HL-60/S4 treated with phorbol 12-myristate 13-acetate at 8.2 ng/mL for 4 days and 3 days (cell line): ENCODE results near the gene ADAMTS13.

Source experiments
- in situ Hi-C: fragments of 300-500 bp; cut with MboI; formaldehyde crosslinking; loops from 2 replicates; pipeline ENCODE4 v1.15.0; 2022; ENCODE audit warnings: low sequenced_read_pairs

Gene ADAMTS13

DNA sequence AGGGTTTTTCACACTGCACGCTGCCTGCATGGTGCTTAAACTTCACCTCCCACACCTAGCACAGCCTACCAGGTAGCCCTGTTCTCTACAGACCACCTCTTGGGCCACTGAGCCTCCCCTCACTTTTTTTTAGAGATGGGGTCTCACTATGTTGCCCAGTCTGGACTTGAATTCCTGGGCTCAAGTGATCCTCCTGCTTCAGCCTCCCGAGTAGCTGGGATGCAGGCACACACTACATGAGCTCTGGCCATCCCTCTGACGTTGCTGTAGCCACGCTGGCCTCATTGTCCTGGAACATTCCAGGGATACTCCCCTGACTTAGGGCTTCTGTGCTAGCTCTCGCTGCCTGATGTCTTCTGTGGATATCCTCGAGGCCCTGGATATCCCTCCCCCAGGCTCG is 30.4 kb downstream of the ADAMTS13 start:
- in situ Hi-C loops, result no loop called here

DNA sequence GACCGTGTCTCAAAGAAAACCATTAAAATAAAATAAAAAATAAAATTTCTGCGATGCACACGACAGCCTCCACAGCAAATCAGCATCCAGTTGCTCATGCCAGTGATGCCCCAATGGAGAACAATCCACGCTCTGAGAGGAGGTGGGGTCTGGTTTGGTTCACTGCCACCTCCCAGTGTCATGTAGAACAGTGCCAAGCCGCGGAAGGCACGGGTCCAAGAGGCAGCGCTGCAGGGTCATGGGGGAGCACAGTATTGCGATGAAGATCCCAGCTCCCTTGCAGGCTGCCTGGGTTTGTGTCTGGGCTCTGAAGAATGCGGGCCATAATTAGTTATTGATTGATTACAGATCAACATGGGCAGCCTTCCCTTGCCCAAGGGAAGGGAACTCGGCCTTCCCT is 31.5 kb downstream of the ADAMTS13 start:
- in situ Hi-C loops, result no loop called here

DNA sequence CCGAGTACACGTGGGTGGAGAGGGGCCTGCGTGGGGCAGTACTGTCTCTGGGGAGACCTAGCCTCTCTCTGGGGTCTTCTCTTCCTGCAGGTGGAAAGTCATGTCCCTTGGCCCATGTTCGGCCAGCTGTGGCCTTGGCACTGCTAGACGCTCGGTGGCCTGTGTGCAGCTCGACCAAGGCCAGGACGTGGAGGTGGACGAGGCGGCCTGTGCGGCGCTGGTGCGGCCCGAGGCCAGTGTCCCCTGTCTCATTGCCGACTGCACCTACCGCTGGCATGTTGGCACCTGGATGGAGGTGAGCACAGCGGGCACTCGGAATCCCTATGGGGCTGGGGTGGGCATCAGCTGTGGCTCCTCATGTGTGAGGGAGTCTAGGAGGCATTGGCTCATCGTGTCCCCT is 32.2 kb downstream of the ADAMTS13 start:
- in situ Hi-C loops, result no loop called here

DNA sequence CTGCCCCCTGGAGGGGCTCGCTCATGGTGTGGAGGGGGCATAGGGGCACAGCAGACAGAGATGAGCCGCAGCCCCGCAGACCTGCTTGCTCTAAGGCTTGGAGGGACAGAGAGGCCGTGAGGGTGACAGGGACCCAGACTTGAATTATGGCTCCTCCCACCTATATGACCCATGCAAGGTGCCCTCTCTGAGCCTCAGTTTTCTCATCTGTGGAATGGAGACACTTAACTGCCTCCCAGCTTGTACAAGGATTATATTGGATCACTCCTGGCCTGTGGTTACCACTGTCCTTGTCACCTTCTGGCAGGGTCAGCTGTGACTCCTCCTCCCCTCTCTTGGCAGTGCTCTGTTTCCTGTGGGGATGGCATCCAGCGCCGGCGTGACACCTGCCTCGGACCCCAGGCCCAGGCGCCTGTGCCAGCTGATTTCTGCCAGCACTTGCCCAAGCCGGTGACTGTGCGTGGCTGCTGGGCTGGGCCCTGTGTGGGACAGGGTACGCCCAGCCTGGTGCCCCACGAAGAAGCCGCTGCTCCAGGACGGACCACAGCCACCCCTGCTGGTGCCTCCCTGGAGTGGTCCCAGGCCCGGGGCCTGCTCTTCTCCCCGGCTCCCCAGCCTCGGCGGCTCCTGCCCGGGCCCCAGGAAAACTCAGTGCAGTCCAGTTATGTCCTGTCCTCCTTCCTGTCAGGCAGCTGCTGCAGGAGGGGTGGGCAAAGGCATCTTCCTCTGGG is 32.9 kb downstream of the ADAMTS13 start:
- in situ Hi-C loops, result no loop called here

DNA sequence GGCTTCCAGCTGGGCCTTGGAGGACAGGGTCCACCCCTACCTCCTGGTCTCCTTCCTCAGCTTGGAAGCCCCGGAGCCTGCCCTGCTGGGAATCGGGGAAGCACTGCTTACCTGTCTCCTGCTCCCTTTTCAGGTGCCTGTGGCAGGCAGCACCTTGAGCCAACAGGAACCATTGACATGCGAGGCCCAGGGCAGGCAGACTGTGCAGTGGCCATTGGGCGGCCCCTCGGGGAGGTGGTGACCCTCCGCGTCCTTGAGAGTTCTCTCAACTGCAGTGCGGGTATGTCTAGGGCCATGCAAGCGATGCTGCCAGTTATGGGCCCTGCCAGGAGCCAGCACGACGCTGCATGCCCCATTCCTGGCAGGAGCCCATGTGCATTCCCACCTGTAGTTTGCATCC is 33.8 kb downstream of the ADAMTS13 start:
- in situ Hi-C loops, result no loop called here

DNA sequence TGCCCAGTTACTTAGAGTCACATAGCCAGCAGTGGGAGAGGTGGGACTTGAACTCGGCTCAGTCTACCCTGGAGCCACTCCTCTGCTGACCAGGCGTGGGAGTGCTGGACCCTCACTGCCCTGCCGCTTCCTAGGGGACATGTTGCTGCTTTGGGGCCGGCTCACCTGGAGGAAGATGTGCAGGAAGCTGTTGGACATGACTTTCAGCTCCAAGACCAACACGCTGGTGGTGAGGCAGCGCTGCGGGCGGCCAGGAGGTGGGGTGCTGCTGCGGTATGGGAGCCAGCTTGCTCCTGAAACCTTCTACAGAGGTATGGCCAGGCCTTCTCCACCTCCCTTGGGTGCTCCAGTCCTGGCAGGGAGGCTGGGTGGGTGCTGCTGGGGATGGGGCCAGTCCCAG is 34.2 kb downstream of the ADAMTS13 start:
- in situ Hi-C loops, result no loop called here

DNA sequence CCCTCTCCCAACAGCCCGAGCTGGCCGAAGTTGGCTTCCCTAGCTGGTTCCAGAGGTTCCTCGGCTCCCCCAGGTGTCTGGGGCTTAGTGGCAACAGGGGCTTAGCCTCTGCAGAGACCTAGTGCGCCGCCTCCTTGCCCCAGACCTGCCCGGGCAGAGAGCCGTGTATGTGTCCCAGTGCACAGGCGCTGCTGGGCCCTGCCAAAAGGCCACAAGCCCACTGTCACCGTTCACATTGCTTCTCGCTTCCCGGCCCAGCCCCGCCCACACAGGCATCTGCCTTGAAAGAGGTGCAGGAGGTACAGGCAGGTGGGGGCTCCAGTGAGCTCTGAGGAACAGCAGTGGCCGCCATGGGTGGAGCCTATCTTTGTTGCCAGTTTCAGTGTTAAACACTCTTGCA is 35.1 kb downstream of the ADAMTS13 start:
- in situ Hi-C loops, result no loop called here

DNA sequence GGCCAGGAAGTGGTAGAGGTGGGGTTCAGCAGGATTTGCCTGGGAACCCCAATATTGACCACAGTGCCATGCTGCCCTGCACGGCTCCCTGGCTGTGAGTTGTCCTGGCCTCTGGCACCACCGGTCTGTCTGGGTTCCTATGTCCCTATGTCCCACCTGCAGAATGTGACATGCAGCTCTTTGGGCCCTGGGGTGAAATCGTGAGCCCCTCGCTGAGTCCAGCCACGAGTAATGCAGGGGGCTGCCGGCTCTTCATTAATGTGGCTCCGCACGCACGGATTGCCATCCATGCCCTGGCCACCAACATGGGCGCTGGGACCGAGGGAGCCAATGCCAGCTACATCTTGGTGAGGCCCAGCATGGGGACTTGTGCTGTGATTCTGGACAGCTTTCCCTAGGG is 35.6 kb downstream of the ADAMTS13 start:
- in situ Hi-C loops, result no loop called here

DNA sequence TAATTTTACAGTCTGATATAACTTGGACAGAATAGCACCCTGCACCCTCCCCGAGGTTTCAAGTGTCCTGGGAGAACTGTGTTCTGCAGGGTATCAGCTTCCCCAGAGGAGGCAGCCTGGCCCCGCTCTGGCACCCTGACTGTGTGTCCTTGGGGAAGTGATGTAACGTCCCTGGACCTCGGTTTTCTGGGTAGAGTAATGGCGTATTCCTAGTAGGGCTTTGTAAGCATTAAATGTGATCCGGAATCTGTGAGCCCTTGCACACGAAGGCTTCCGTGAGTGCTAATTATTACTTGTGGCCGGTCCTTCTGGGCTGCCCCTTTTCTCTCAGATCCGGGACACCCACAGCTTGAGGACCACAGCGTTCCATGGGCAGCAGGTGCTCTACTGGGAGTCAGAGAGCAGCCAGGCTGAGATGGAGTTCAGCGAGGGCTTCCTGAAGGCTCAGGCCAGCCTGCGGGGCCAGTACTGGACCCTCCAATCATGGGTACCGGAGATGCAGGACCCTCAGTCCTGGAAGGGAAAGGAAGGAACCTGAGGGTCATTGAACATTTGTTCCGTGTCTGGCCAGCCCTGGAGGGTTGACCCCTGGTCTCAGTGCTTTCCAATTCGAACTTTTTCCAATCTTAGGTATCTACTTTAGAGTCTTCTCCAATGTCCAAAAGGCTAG is 36.6 kb downstream of the ADAMTS13 start:
- in situ Hi-C loops, result no loop called here

DNA sequence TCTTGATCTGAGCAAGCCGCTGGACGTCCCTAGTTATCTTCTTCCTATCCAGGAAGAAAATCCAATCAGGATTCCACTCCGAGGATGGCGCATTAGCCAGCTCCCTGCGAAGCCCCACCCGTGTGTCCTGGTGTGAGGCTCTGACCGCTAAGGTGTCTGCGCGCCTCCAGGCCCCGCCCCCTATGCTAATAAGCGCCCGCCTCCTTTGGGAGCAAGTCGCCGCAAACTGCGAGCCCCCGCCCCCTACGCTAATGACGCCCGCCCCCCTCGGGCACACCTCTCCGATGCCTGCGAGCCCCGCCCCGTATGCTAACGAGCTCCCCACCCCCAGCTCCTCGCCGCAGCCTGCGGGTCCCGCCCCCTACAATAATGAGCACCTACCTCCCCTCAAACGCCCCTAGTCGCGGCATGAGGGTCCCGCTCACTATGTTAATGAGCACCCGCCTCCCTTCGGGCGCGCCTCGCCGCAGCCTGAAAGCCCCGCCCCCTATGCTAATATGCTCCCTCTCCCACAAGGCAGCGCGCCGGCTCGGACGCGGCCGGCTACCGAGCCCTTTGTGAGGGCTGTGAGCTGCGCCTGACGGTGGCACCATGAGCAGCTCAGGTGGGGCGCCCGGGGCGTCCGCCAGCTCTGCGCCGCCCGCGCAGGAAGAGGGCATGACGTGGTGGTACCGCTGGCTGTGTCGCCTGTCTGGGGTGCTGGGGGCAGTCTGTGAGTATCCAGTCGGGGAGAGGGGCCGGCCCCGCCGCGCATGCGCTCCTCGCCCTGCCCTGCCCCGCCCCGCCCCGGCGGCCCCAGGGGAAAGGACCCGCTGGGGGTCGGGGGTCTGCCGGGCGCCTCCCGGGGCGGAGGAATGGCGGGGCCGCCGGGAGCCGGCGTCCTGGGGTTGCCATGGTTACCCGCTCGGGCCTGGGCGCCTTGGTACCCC is 37.6 kb downstream of the ADAMTS13 start, which contains the start of gene CACFD1:
TSS of gene CACFD1 (plus strand) at position 503 of the 929 bp plus-strand sequence. CDS start at position 592, 89 bp downstream.
- in situ Hi-C loops, result no loop called here

DNA sequence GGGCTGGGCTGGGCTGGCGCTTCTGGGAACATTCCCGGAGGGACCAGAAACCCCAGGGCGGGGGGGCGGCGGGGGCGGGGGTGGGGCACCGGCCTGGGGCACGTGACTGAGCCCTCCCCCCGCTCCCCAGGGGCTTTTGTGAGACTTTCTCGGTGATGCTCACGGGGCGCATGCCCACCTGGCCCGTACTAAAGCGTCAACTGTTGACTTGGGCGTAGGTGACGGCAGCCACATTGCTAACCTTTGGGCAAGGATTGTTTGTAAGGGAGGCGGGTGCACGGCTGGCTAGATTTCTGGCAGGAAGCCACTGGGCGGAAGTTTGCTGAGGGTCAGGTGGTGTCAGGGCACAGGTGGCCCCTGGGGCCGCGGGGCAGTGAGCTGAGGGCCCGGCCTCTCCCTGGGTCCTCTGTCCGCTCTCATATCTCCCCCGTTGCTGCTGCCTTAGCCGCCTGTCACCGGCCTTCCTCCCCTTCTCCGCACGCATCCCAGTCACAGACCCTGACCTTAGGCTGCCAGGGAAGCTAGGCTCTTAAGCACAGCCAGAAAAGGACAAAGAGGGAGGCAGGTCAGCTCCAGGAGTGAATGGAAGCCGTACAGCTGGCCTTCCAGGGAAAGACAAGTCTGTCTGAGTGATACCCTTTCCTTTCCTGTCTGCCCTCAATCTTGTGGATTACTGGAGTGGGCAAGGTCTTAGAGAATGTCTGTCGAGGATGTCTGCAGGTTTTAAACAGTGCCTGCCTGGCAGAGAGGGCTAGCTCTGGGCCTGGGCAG is 38.4 kb downstream of the ADAMTS13 start:
- in situ Hi-C loops, result no loop called here

DNA sequence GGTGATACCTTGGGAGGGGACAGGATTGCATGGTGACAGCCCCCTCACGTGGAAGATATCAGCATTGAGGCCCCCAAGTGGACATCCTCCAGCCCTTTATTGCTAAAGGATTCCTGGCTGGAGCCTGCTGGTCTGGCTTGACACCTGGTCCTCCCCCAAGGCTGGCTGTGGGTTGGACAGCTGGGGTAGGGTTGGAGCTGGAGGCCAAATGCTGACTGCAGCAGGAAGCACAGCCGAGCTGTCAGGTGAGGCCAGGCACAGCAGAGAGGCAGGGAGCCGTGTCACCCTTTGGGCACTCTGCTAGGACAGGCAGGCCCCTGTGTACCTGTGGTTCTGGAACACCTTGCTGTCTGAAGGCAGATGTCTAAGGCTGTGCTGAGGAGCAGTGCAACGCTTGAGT is 39.8 kb downstream of the ADAMTS13 start:
- in situ Hi-C loops, result no loop called here

DNA sequence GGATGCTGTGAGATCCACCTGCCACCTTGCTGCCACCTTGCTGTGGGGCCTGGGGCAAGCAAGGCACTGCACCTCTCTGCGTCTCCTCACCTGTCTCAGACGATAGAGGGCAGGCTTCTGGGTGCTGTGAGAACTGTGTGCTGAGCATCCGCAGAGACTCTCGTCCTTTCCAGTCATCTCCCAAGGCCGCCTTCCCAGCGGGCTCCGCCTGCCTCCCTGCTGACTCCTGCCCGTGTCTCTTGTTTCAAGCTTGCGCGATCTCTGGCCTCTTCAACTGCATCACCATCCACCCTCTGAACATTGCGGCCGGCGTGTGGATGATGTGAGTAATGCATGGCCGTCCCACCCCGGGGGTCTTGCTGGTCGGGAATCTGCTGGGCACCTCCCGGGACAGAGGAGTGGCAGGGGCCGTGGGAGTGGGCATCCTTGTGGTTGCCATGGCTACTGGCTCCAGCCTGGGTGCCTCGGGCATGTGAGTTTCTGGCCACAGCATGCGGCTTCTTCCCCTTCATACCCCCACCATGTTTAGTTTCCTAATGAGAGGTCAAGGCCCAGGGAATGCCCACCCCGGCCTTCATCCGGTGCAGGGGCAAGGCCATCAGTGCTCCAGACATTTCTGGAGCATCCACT is 41.2 kb downstream of the ADAMTS13 start:
- in situ Hi-C loops, result no loop called here

DNA sequence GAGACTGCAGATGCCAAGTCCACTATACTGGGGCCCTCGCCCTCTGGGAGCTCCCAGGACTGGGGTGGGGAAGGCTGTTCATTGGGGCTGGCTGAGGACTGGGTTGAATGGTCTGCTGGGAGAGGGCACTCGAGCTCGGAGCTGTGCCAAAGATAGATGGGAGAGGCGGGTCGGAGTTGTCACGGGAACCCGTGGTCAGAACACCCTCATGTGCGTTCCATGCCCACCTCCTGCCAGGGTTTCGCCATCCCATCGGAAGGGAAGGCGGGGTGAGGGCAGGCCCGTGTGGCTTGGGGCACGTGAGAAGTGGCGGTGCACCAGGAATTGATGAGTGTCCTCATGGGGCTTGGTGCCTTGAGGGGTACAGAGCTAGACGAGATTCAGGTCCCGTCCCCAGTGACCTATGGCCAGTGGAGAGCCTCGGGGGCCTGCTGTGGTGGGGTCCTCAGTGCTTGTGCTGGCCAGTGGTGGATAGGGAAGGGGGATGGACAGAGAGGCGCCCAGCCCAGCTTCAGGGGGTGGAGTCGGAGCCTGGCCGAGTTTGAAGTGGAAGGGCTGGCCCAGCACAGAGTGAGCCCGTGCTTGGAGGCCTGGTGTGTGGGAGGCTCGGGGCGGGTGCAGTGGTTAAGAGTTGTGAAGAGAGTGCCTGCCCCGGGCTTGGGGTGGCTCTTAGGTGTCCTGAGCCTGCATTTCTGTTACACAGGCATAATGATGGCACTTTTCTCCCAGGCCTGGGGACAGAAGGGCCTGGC is 41.9 kb downstream of the ADAMTS13 start:
- in situ Hi-C loops, result no loop called here

DNA sequence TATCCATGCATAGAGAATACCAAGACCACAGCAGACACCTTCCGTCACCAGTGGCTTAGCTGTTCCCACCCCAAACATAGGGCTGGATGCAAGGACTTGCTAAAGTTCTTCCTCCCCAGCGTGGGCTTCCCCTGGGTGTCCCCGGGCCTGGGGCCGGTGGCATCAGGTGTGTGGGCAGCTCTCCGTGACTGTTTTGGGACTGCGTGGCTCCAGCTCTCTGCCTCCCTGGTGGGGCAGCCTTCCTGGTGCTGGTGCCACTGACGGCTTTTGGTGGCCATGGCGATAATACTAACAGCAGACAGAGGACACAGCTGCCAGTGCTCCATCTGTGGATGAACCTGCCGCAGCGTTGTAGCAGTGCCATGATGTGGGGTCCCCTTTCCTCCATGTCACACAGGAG is 42.5 kb downstream of the ADAMTS13 start:
- in situ Hi-C loops, result no loop called here

DNA sequence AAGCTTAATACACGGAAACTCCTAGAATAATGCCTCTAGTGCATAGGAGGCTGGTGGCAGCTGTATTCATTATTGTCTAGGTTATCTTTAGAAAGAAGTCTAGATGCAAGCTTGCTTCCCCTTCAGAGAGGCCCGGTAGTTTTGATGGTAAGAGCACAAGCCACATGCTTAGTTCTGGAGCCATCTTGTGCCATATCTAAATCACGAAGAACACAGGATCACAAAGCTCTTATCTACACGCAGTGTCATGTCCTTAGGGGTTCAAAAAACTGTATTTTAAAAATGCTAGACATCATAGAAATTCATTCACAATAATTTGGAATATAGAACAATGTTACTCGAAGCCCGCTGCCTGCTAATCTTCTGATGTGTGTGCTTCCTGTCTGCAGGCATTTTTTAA is 43.8 kb downstream of the ADAMTS13 start:
- in situ Hi-C loops, result no loop called here

DNA sequence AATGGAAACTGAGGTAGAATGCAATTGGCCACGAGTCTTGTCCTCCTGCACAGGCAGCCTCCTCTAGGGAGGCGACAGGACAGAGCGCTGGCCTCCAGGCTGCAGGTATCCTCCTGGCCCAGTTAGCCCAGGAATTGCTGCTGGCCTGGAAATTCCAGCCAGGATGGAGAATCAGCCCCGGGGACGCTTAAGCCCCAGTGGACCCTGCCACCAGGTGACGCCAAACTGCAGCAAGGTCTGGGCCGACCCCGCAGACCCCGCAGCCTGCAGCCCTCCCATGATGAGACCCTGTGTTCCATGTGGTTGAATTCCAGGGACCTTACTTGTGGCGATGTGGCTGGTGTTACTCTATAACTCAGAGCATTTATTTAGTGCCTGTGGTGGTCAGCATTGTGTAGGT is 44.9 kb downstream of the ADAMTS13 start:
- in situ Hi-C loops, result no loop called here

DNA sequence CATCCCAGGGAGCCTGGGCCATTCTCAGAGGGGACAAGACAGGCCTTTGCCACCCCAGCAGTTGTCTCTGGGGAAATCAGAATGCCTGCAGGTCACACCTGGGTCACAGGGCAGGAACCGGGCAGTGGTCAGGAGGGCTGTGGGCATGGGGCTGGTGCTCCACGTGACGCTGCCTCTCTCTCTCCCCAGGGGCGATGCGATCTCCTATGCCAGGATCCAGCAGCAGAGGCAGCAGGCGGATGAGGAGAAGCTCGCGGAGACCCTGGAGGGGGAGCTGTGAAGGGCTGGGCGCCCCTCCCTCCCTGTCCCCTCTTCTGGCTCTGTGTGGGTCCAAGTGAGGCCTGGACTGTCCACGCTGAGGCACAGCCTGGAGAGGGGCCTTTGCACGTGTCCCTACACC is 46.2 kb downstream of the ADAMTS13 start:
- in situ Hi-C loops, result no loop called here

DNA sequence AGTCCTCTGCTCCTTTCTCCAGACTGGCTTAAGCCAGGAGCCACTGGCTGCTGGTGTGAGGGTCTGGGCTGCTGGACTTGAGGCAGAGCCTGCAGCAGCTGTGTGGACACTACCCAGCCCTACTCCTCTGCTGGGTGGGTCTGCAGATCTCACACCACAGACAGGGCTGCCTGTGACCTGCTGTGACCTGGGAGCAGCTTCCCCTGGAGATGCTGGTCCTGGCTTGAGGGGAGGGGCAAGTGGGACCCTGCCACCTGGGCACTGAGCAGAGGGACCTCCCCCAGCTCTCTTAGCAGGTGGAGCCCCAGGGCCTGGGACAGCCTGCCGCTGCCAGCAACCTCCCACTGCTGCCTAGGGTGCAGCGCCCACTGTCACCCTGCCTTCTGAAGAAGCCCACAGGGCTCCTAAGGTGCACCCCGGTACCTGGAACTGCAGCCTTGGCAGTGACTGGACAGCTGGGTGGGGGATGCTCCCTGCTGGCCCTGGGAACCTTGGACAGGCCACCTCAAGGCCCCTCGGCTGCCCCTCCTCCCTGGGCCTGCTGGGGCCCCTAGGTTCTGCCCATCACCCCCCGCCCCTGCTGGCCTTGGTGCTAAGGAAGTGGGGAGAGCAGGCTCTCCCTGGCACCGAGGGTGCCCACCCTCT is 46.7 kb downstream of the ADAMTS13 start:
- in situ Hi-C loops, result no loop called here
